HG02798 (cell line): Measurements from ENCODE around the gene TCF4.

Experiments
- ATAC-seq: cut with Tn5 transposase; IDR thresholded peaks from one replicate; pipeline ENCODE4 v1.9.1; 2021; ENCODE audit warnings: mild to moderate bottlenecking; ENCODE audit not compliant: unreplicated experiment, poor library complexity

The TCF4 gene

DNA sequence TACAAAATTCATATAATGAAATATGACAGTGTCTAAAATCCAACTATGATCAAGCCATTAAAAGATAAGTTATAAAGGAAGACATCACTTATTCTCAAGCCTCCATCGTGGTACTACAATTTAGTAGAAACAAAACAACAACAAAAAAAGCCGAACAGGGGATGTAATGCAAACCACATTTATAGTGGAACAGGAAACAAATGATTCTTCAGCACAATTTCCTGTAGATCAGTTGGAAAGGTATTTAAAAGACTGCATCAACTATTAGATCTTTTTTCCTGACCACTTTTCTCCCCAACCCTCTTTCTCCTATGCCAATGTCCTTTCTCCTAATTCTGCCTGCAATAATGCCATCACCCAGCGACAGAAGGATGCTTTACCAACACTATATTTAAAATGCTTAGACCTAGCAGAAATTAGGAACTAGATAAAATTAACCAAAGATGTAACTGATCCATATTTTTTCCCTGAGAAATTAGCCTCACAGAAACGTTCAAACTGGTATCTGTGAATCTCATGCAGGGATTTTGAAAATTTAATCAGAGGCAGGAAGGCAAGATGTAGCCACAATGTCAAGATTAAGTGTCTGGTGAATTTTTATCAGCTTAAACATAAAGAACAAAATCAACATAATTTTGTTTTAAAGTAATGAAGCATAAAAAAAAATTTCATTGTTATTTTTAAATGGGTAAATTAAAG lies 271.4 kb downstream of the TCF4 start:
- no peak for ATAC-seq

GRCh38 chr18:55314615-55315237 lies 273.3 kb downstream of the TCF4 start:
- no peak for ATAC-seq

- ATAC-seq: no peak
Measured at GRCh38 chr18:55314031-55314430, 274.0 kb downstream of the TCF4 start.

DNA sequence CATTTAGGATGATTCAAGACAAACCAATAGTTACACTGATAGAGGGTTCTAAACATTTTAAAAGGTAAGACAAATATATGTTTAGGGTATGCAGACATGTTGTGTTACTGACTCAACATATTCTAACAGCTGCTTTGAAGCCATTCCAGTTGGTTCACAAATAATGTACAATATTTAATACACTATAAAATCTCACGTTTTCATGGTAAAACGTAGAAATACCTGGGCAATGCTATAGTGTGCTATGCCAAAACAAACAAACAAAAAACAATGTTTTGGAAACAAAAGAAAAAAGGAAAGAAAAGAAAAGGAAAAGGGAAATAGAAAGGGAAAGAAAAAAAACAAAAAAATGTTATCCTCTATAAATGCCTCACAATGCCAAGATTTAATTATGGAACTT lies 277.1 kb downstream of the TCF4 start:
- ATAC-seq: no peak

GRCh38 chr18:55310044-55310676 lies 277.8 kb downstream of the TCF4 start:
- no peak for ATAC-seq

- no peak for ATAC-seq
Measured at GRCh38 chr18:55309249-55309648, 278.7 kb downstream of the TCF4 start.

- peak; percentile 77 for ATAC-seq
Measured at GRCh38 chr18:55307505-55307904, 280.5 kb downstream of the TCF4 start.

GRCh38 chr18:55306359-55307024 lies 281.5 kb downstream of the TCF4 start:
- no peak for ATAC-seq

DNA sequence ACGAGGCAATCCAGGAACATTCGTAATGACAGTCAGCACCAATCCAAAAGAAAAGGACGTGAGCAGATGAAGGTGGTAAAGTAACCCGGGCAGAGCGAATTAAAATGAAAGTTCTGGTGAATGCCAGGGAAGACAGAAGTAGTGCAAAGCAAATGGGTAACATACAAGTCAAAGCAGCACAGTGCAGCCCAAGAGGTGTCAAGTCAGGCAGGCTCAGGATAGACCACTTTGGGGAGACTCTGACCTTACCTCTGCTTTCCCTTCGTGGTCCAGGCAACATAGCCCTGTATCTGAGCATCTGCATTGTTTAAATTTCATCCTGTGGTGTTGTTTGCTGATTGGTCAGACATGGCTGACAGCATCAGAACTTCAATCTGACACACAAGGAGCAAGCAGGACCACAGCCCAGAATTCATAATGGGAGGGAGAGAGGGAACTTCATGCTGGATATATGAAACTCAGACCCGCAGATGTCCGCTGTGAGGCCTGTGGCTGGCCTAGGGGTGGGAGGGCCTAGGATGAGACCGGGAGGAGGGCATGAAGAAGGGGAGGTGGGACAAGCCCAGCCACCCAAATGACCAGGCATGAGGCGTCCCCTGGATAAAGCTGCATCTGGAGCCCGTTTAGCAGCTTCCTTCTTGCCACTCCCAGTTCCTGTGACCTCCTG lies 285.7 kb downstream of the TCF4 start:
- ATAC-seq: no peak

- ATAC-seq: no peak
Measured at GRCh38 chr18:55301824-55302166, 286.2 kb downstream of the TCF4 start.

DNA sequence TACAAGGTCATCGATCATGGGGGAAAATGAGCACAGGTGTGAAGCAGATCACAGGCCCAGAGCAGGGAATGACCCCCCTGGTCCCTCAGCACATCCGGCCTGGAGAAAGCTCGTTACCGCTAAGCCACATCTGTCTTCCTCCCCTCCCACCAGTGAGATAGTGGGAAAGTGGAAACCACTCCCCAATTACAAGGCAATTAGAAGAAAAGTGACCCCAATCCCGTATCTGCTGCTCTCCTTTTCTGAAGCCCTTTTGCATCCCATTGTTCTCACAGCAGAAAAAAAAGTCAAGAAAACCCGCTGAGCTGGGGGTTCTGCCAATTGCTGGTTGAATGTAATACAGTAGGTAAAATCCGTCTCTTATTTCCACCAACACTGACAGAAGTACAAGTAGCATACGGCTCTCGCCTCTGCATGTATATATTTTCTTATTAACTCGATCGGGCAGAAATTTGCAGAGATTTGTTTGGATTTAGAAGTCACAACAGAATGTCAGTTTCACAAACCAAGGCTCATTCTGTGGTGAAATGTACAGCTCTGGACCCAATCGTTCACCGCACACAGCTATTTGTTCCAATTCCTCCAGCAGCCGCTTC lies 287.0 kb downstream of the TCF4 start:
- ATAC-seq: no peak

- no peak for ATAC-seq
Measured at GRCh38 chr18:55300421-55300935, 287.5 kb downstream of the TCF4 start.

GRCh38 chr18:55296778-55297177 lies 291.2 kb downstream of the TCF4 start:
- ATAC-seq: no peak

DNA sequence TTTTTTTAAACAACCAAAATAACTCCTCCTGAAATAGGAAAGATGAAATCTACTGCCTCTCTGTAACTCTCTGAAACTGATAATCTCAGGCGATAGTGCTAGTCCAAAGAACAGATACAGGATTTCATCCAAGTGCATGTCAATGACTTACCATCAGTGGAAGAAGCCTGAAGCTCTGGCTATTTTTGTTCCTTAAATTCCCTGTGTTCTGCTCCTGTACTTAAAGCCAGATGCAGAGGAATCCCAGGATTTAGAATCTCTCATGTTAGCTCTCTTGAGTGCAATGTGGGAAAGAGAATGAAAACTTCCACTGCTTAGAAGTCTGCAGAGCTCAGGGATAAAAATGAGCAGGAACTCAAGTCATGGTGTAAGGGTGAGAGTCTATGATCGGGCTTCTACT lies 291.9 kb downstream of the TCF4 start:
- ATAC-seq: no peak

- no peak for ATAC-seq
Measured at GRCh38 chr18:55290898-55291297, 297.1 kb downstream of the TCF4 start.

- ATAC-seq: peak; percentile 51
Measured at GRCh38 chr18:55289775-55290174, 298.2 kb downstream of the TCF4 start.

- no peak for ATAC-seq
Measured at GRCh38 chr18:55289048-55289447, 298.9 kb downstream of the TCF4 start.

DNA sequence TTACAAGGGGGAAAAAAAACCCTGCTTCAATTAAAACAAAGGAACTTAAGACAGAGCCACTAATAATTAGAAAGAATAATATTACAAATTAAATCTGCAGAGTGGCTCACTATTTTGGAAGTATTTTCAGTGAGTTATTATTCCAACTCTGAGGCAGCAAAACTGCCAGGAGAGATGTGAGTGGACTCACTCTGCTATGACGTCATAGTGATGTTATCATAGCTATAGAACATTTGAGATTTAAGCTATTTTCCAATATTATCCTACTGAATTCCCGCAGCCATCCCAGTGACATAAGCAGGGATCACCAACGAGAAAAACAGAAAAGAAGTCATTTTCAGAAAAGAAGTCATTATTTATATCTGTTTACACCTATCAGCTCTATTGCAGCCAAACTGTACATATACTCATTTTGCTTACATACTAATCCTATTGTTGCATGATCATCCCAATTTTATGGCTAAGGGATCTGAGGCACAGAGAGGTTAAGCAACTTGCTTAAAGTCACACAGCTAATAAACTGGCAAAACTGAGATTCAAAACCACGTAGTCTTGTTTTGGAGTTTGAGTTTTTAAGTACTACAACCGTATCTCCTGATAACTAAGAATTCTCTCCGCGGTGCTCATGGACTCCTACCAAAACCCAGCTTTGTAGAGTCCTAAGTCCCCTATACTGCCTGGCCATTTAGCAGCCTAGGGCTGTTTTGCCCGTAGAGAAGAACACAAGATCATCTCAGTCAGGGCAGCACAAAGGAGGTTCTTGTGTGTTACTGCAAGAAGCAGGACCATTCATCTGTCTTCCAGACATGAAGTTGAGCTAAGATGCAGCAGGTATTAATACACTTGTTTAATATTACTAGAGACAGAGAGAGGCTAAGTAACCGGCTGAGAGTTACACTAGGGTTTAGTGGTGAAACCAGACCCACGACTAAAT lies 299.8 kb downstream of the TCF4 start:
- ATAC-seq: no peak

DNA sequence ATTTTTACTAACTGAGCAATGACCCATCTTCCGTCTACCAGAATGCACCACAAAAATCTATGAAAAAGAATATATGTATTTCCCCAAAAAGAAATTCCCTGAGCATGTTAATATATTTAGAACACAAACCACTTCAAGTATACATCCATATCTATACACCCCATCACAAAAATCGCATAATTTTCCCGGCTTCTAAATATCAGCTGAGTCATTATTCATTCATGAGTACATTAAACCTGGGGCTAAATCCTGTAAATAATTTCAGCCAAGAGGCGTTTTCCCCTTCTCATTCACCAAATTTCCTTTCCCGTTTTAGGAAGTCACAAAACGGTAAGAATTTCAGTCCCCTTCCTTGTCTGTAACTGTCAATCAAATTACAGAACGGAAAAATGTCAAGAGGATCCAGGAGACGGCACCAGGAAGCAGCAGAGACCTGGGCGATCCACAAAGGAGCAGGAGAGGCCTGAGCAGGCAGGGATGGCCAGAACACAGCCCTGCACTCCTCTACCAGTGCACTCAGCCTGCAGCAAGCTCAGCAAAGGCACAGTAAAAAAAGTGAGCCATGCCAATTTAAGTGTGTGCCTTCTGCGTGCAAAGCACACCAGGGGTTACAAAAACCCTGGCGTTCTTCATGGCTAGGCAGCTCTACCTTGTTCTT lies 300.7 kb downstream of the TCF4 start:
- ATAC-seq: no peak
